Keratinocyte (primary cell): ENCODE results near the gene GPR139. TPM values are rescaled to one million over a fixed set of nuclear protein-coding genes. Genes with fewer than 3 reads are reported as not detected.

Source experiments
- DNase-seq: peaks from one replicate; pipeline ENCODE4 v3.0.0-alpha.2; 2011; ENCODE audit warnings: low read depth, missing footprints, low spot score
- FAIRE-seq: peaks from 2 replicates; lab custom pipeline; 2011; peaks lifted over from hg19 to GRCh38; lab: Jason Lieb, UNC
- H2AFZ ChIP-seq: 2 replicates; pipeline ENCODE4 v1.6.0; 2012; ENCODE audit warnings: low read length, control low read depth, inconsistent platforms; ENCODE audit not compliant: control insufficient read depth
- H3K27ac ChIP-seq: 2 replicates; pipeline ENCODE4 v1.5.1; 2011; ENCODE audit warnings: low read length; ENCODE audit not compliant: control insufficient read depth, insufficient read depth
- H3K27me3 ChIP-seq: 3 replicates; pipeline ENCODE4 v1.6.0; 2011; ENCODE audit warnings: low read length; ENCODE audit not compliant: control insufficient read depth, insufficient read depth; ENCODE audit errors: extremely low read depth
- H3K36me3 ChIP-seq, 2 experiments: 2 replicates in 1 of 2; 3 replicates in 1 of 2; pipeline ENCODE4 v1.5.1; 2011; ENCODE audit warnings: low read length in 2 of 2, mild to moderate bottlenecking in 1 of 2; ENCODE audit not compliant: control insufficient read depth in 2 of 2, insufficient read depth in 2 of 2; ENCODE audit errors: extremely low read depth in 1 of 2
- H3K4me1 ChIP-seq: 3 replicates; pipeline ENCODE4 v1.5.1; 2011; ENCODE audit warnings: low read length; ENCODE audit not compliant: control insufficient read depth, insufficient read depth; ENCODE audit errors: extremely low read depth
- H3K4me2 ChIP-seq: 3 replicates; pipeline ENCODE4 v1.6.0; 2011; ENCODE audit warnings: low read depth, low read length; ENCODE audit not compliant: control insufficient read depth, insufficient read depth; ENCODE audit errors: extremely low read depth
- H3K4me3 ChIP-seq, 3 experiments: fragments of 200-600 bp in 1 of 3; sonication (generic) in 1 of 3; 2 replicates in 2 of 3; 3 replicates in 1 of 3; pipeline ENCODE4 v1.5.1; 2011 to 2016; ENCODE audit warnings: low read length in 3 of 3, mild to moderate bottlenecking in 3 of 3, control low read depth in 2 of 3, inconsistent platforms in 1 of 3, low read depth in 1 of 3, mixed read lengths in 1 of 3, mixed run types in 1 of 3, moderate library complexity in 1 of 3; ENCODE audit not compliant: control insufficient read depth in 2 of 3, insufficient read depth in 2 of 3; ENCODE audit errors: extremely low read depth in 1 of 3
- H3K79me2 ChIP-seq: 2 replicates; pipeline ENCODE4 v1.6.0; 2012; ENCODE audit warnings: low read length; ENCODE audit not compliant: control insufficient read depth, insufficient read depth
- H3K9ac ChIP-seq: 3 replicates; pipeline ENCODE4 v1.6.0; 2011; ENCODE audit warnings: low read length; ENCODE audit not compliant: control insufficient read depth, insufficient read depth; ENCODE audit errors: extremely low read depth
- H3K9me1 ChIP-seq: 3 replicates; pipeline ENCODE4 v1.6.0; 2011; ENCODE audit warnings: low read length; ENCODE audit not compliant: control insufficient read depth, insufficient read depth; ENCODE audit errors: extremely low read depth
- H3K9me3 ChIP-seq: 2 replicates; pipeline ENCODE4 v1.5.1; 2012; ENCODE audit warnings: low read depth, low read length; ENCODE audit not compliant: control insufficient read depth
- H4K20me1 ChIP-seq: 3 replicates; pipeline ENCODE4 v1.6.0; 2011; ENCODE audit warnings: low read length; ENCODE audit not compliant: control insufficient read depth, insufficient read depth; ENCODE audit errors: extremely low read depth
- CTCF ChIP-seq, 3 experiments: IDR thresholded peaks in 1 of 3; conservative IDR thresholded peaks in 1 of 3; optimal IDR thresholded peaks in 1 of 3; 2 replicates in 2 of 3; 3 replicates in 1 of 3; pipeline versions ENCODE3 to v1.5.1; 2011; ENCODE audit warnings: low read length in 3 of 3, mild to moderate bottlenecking in 3 of 3, moderate library complexity in 2 of 3, control low read depth in 1 of 3, inconsistent platforms in 1 of 3; ENCODE audit not compliant: insufficient read depth in 2 of 3; ENCODE audit errors: extremely low read depth in 1 of 3
- EZH2 ChIP-seq: IDR thresholded peaks from one replicate; pipeline ENCODE4 v1.6.1; 2012; ENCODE audit warnings: inconsistent platforms, mild to moderate bottlenecking, low read length, moderate library complexity
- dilution Hi-C: fragments of 300-500 bp; cut with MboI; formaldehyde crosslinking; loops from one replicate; pipeline ENCODE4 v1.7.0; 2020; ENCODE audit warnings: low sequenced_read_pairs; ENCODE audit not compliant: extremely low pct_ligation_motif_present
- polyA plus RNA-seq, 5 experiments: library from polyadenylated mRNA; depleted of rRNA in 3 of 5; stranded (reverse) in 3 of 5; stranded (forward) in 1 of 5; unstranded in 1 of 5; fragments of >200 nt; gene quantifications; 1 replicate in 1 of 5; 2 replicates in 3 of 5; 3 replicates in 1 of 5; pipeline versions ENCODE4 v1.2.1 to v1.2.3, GENCODE V29; 2011 to 2012; ENCODE audit warnings: missing spikeins in 2 of 5, low read depth in 1 of 5, low replicate concordance in 1 of 5

Gene GPR139
- polyA plus RNA-seq, 1 donor (not counting 4 experiments of a cell fraction or from before 2014, with no cell fraction given): not detected

GRCh38 chr16:20064931-20065330 lies 8.8 kb downstream of the GPR139 start:
- H3K9me1 ChIP-seq: no peaks in the 10 kb centered on the region
- DNase-seq (no peak), FAIRE-seq (no peak)
- no peak overlapping the region for H3K4me3 ChIP-seq
- H3K9ac ChIP-seq: no peak overlapping the region
- dilution Hi-C loops: no loop called here
- no peaks in the 10 kb centered on the region for H3K4me1 ChIP-seq
- no peaks in the 10 kb centered on the region for H3K27me3 ChIP-seq
- H4K20me1 ChIP-seq: no peaks in the 10 kb centered on the region
- no peak overlapping the region for H3K27ac ChIP-seq
- H3K79me2 ChIP-seq: no peaks in the 10 kb centered on the region
- no peak overlapping the region for H3K4me2 ChIP-seq
- no peaks in the 10 kb centered on the region for H3K9me3 ChIP-seq
- no peak overlapping the region for H2AFZ ChIP-seq
- no peaks in the 10 kb centered on the region for H3K36me3 ChIP-seq
- no peak for TF ChIP-seq CTCF (optimal IDR thresholded peaks at IDR 0.05 in 1 of 3, IDR thresholded peaks at IDR 0.05 in 1 of 3, conservative IDR thresholded peaks at IDR 0.05 in 1 of 3; ENCODE audit: extremely low read depth in 1 of 3, insufficient read depth in 2 of 3, low read length in 3 of 3)
- TF ChIP-seq EZH2: no peak

GRCh38 chr16:20064520-20064919 lies 9.2 kb downstream of the GPR139 start:
- no peak overlapping the region for H3K9ac ChIP-seq
- FAIRE-seq: no peak
- no peak overlapping the region for H2AFZ ChIP-seq

More at GRCh38 chr16:20064520-20064919, 9.2 kb downstream of the GPR139 start:
- Histone ChIP-seq H3K4me1 (no peaks in the 10 kb centered on the region), H3K36me3 (no peaks in the 10 kb centered on the region), H3K27ac (no peak overlapping the region), H3K9me3 (peaks cover 2% of the 10 kb centered on the region), H3K79me2 (no peaks in the 10 kb centered on the region), H3K9me1 (no peaks in the 10 kb centered on the region), H3K4me2 (no peak overlapping the region), H3K27me3 (no peaks in the 10 kb centered on the region), H3K4me3 (no peak overlapping the region), H4K20me1 (no peaks in the 10 kb centered on the region)
- dilution Hi-C loops: no loop called here
- no peak for DNase-seq
- no peak for TF ChIP-seq EZH2
- no peak for TF ChIP-seq CTCF (optimal IDR thresholded peaks at IDR 0.05 in 1 of 3, IDR thresholded peaks at IDR 0.05 in 1 of 3, conservative IDR thresholded peaks at IDR 0.05 in 1 of 3; ENCODE audit: extremely low read depth in 1 of 3, insufficient read depth in 2 of 3, low read length in 3 of 3)
